Keratinocyte (primary cell): ENCODE data around the gene ATN1. TPM values are rescaled to one million over a fixed set of nuclear protein-coding genes. Genes with fewer than 3 reads are reported as not detected.
A peak's percentile ranks its signal among the peaks of the same experiment; 100 is the strongest.
"Not testable (repeated sequence)": the region's sequence is repeated elsewhere in the genome, so short reads cannot be mapped to it uniquely, and the experiment has no call there.

Experiments
- DNase-seq: peaks from one replicate; pipeline ENCODE4 v3.0.0-alpha.2; 2011; ENCODE audit warnings: low read depth, missing footprints, low spot score
- FAIRE-seq: peaks from 2 replicates; lab custom pipeline; 2011; peaks lifted over from hg19 to GRCh38; lab: Jason Lieb, UNC
- H2AFZ ChIP-seq: 2 replicates; pipeline ENCODE4 v1.6.0; 2012; ENCODE audit warnings: low read length, control low read depth, inconsistent platforms; ENCODE audit not compliant: control insufficient read depth
- H3K27ac ChIP-seq: 2 replicates; pipeline ENCODE4 v1.5.1; 2011; ENCODE audit warnings: low read length; ENCODE audit not compliant: control insufficient read depth, insufficient read depth
- H3K27me3 ChIP-seq: 3 replicates; pipeline ENCODE4 v1.6.0; 2011; ENCODE audit warnings: low read length; ENCODE audit not compliant: control insufficient read depth, insufficient read depth; ENCODE audit errors: extremely low read depth
- H3K36me3 ChIP-seq, 2 experiments: 2 replicates in 1 of 2; 3 replicates in 1 of 2; pipeline ENCODE4 v1.5.1; 2011; ENCODE audit warnings: low read length in 2 of 2, mild to moderate bottlenecking in 1 of 2; ENCODE audit not compliant: control insufficient read depth in 2 of 2, insufficient read depth in 2 of 2; ENCODE audit errors: extremely low read depth in 1 of 2
- H3K4me1 ChIP-seq: 3 replicates; pipeline ENCODE4 v1.5.1; 2011; ENCODE audit warnings: low read length; ENCODE audit not compliant: control insufficient read depth, insufficient read depth; ENCODE audit errors: extremely low read depth
- H3K4me2 ChIP-seq: 3 replicates; pipeline ENCODE4 v1.6.0; 2011; ENCODE audit warnings: low read depth, low read length; ENCODE audit not compliant: control insufficient read depth, insufficient read depth; ENCODE audit errors: extremely low read depth
- H3K4me3 ChIP-seq, 3 experiments: fragments of 200-600 bp in 1 of 3; sonication (generic) in 1 of 3; 2 replicates in 2 of 3; 3 replicates in 1 of 3; pipeline ENCODE4 v1.5.1; 2011 to 2016; ENCODE audit warnings: low read length in 3 of 3, mild to moderate bottlenecking in 3 of 3, control low read depth in 2 of 3, inconsistent platforms in 1 of 3, low read depth in 1 of 3, mixed read lengths in 1 of 3, mixed run types in 1 of 3, moderate library complexity in 1 of 3; ENCODE audit not compliant: control insufficient read depth in 2 of 3, insufficient read depth in 2 of 3; ENCODE audit errors: extremely low read depth in 1 of 3
- H3K79me2 ChIP-seq: 2 replicates; pipeline ENCODE4 v1.6.0; 2012; ENCODE audit warnings: low read length; ENCODE audit not compliant: control insufficient read depth, insufficient read depth
- H3K9ac ChIP-seq: 3 replicates; pipeline ENCODE4 v1.6.0; 2011; ENCODE audit warnings: low read length; ENCODE audit not compliant: control insufficient read depth, insufficient read depth; ENCODE audit errors: extremely low read depth
- H3K9me1 ChIP-seq: 3 replicates; pipeline ENCODE4 v1.6.0; 2011; ENCODE audit warnings: low read length; ENCODE audit not compliant: control insufficient read depth, insufficient read depth; ENCODE audit errors: extremely low read depth
- H3K9me3 ChIP-seq: 2 replicates; pipeline ENCODE4 v1.5.1; 2012; ENCODE audit warnings: low read depth, low read length; ENCODE audit not compliant: control insufficient read depth
- H4K20me1 ChIP-seq: 3 replicates; pipeline ENCODE4 v1.6.0; 2011; ENCODE audit warnings: low read length; ENCODE audit not compliant: control insufficient read depth, insufficient read depth; ENCODE audit errors: extremely low read depth
- CTCF ChIP-seq, 3 experiments: IDR thresholded peaks in 1 of 3; conservative IDR thresholded peaks in 1 of 3; optimal IDR thresholded peaks in 1 of 3; 2 replicates in 2 of 3; 3 replicates in 1 of 3; pipeline versions ENCODE3 to v1.5.1; 2011; ENCODE audit warnings: low read length in 3 of 3, mild to moderate bottlenecking in 3 of 3, moderate library complexity in 2 of 3, control low read depth in 1 of 3, inconsistent platforms in 1 of 3; ENCODE audit not compliant: insufficient read depth in 2 of 3; ENCODE audit errors: extremely low read depth in 1 of 3
- EZH2 ChIP-seq: IDR thresholded peaks from one replicate; pipeline ENCODE4 v1.6.1; 2012; ENCODE audit warnings: inconsistent platforms, mild to moderate bottlenecking, low read length, moderate library complexity
- dilution Hi-C: fragments of 300-500 bp; cut with MboI; formaldehyde crosslinking; loops from one replicate; pipeline ENCODE4 v1.7.0; 2020; ENCODE audit warnings: low sequenced_read_pairs; ENCODE audit not compliant: extremely low pct_ligation_motif_present
- polyA minus RNA-seq, 3 experiments: library from RNA; depleted of rRNA, polyadenylated mRNA; stranded (reverse); fragments of >200 nt; gene quantifications; 1 replicate in 1 of 3; 2 replicates in 1 of 3; 3 replicates in 1 of 3; pipeline ENCODE4 v1.2.3, GENCODE V29; 2011
- polyA plus RNA-seq, 5 experiments: library from polyadenylated mRNA; depleted of rRNA in 3 of 5; stranded (reverse) in 3 of 5; stranded (forward) in 1 of 5; unstranded in 1 of 5; fragments of >200 nt; gene quantifications; 1 replicate in 1 of 5; 2 replicates in 3 of 5; 3 replicates in 1 of 5; pipeline versions ENCODE4 v1.2.1 to v1.2.3, GENCODE V29; 2011 to 2012; ENCODE audit warnings: missing spikeins in 2 of 5, low read depth in 1 of 5, low replicate concordance in 1 of 5

Gene ATN1
- polyA plus RNA-seq (4.8 to 7.8 TPM (median 6.2 TPM) in 3 replicates), polyA minus RNA-seq (5.9 to 102 TPM (median 8.5 TPM) in 3 replicates)
- 11.8 TPM for polyA plus RNA-seq (2011; ENCODE audit: low read depth)
- 6.7 and 15.7 TPM in 2 replicates for polyA plus RNA-seq (2011; cell fraction: cytosol; rRNA removed)
- polyA plus RNA-seq (2011; cell fraction: nucleus; rRNA removed): 29.2 and 44.9 TPM in 2 replicates
- polyA plus RNA-seq (2012; ENCODE audit: low replicate concordance): 20.5 and 38.3 TPM in 2 replicates
- polyA minus RNA-seq (2011; cell fraction: cytosol; rRNA and poly(A)+ RNA removed): 23.6 TPM
- 18.5 and 20.6 TPM in 2 replicates for polyA minus RNA-seq (2011; cell fraction: nucleus; rRNA and poly(A)+ RNA removed)

- TF ChIP-seq CTCF (optimal IDR thresholded peaks at IDR 0.05 in 1 of 3, IDR thresholded peaks at IDR 0.05 in 1 of 3, conservative IDR thresholded peaks at IDR 0.05 in 1 of 3; ENCODE audit: extremely low read depth in 1 of 3, insufficient read depth in 2 of 3, low read length in 3 of 3) (no peak), EZH2 (no peak)
- no peak for DNase-seq
- Histone ChIP-seq H3K9ac (peak within 1 kb of the TSS; percentile 83), H3K9me3 (no peaks in the 10 kb centered on the region), H3K79me2 (peaks cover 42% of the 10 kb centered on the region), H3K27ac (peak within 1 kb of the TSS; percentile 77), H3K9me1 (peaks cover 3% of the 10 kb centered on the region), H3K4me2 (peak within 1 kb of the TSS; percentile 95), H3K4me1 (peaks cover 42% of the 10 kb centered on the region), H3K36me3 (peaks cover 0 to 3% of the 10 kb centered on the region in 2 experiments), H3K4me3 (peak within 1 kb of the TSS; percentile 69 to 91 (median 84)), H3K27me3 (no peaks in the 10 kb centered on the region), H4K20me1 (peaks cover 4% of the 10 kb centered on the region), H2AFZ (peak within 1 kb of the TSS; percentile 69)
- dilution Hi-C loops: no loop called here
- no peak for FAIRE-seq
These were observed at the start of gene ATN1 for GRCh38 chr12:6927379-6928021. Gene ATN1 (plus strand): TSS chr12:6927959. CDS start chr12:6934002, 6,043 bp downstream.

- H3K9me3 ChIP-seq, H3K4me2 ChIP-seq, H3K79me2 ChIP-seq, H3K9ac ChIP-seq, H3K27me3 ChIP-seq, H3K36me3 ChIP-seq, H3K4me3 ChIP-seq, H4K20me1 ChIP-seq, DNase-seq, H3K9me1 ChIP-seq, FAIRE-seq, dilution Hi-C loops, H2AFZ ChIP-seq, H3K4me1 ChIP-seq, H3K27ac ChIP-seq: not testable (repeated sequence)
These were observed 47.9 kb upstream of the ATN1 start for GRCh38 chr12:6879824-6880223.
